GM19324 (cell line): ENCODE results near the gene CCDC85C.
A peak's percentile ranks its signal among the peaks of the same experiment; 100 is the strongest.

Source experiments
- ATAC-seq: cut with Tn5 transposase; IDR thresholded peaks from one replicate; pipeline ENCODE4 v1.9.1; 2021; ENCODE audit warnings: mild to moderate bottlenecking, moderate library complexity; ENCODE audit not compliant: unreplicated experiment, low FRiP score

Gene CCDC85C

GRCh38 chr14:99497341-99497740, 106.7 kb downstream of the CCDC85C start:
- no peak for ATAC-seq

DNA sequence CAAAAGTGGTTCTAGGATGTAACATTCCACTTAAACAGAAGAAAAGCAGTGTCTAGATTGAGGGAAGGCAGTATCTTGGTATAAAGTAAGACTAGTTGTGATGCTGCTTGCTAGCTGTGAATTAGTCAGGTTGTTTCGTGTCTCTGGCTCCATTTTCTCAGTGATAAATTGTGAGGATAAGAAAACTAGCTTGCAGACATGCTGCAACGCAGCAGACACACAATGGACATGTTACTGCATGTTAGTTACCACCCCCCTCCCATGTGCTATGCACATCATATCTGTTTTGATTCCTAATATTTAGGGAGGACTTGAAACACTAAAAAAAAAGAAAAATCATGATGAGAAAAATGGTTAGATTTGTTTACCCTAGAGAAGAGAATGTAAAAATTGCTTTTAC, 119.9 kb downstream of the CCDC85C start:
- no peak for ATAC-seq

DNA sequence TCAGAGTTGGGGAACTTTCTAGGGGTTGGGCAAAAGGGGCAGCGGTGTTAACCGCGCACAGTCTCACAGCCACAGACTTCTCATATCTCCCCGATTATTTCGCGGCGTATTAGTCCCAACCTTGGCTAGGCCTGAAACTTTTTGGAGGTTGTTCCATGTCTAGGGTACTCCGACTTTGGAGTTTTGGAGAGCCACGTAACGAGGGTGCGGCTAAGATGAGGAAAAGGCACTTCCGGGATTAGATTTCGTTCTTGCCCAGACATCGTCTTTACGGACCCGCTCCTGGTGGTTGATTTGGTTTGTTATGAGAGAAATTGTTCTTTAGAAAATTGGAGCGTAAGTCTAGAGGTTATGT, 122.3 kb downstream of the CCDC85C start:
- no peak for ATAC-seq

DNA sequence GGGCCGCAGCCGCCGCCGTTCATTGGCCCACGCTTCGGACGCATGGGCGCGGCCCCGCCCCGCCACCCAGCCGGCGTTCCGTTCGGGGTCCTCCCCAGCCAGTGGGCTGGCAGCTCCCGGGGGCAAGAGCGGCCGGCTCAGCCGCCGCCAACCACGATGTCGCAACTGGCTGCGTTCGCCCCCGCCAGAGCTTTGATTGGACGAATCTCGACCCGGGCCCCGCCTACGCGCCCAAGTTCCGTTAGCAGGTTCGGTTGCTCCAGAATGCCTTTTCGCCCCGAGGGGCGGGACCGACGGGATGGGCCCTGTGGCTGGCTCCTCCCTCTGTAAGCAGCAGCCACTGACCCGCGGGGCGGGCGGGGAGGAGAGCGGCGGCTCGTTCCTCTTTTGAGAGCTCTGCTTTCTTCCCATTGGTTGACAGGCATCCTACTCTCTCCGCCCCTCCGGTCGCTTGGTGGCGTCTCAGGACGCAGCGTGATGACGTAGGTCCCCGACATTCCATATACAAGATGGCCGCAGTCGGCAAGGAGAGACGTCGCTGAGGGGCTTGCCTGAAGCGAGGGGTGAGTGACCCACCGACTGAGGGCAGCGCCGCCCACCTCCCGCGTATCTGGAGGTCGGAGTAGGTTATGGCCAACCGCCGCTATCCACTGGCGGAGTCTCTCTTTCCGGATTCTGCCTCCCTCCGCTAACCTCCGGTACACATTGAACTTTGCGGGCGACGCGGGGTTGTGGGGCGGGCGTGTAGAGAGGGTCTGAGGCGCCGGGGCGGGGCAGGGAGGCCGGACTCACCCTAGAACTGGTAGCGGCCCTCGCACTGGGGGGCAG, 122.9 kb downstream of the CCDC85C start, which contains the start of gene CCNK:
CCNK (plus strand) TSS at position 493 of the 828 bp plus-strand sequence. CDS start 11,269 bp downstream, outside the sequence.
- ATAC-seq, result peak; percentile 91

DNA sequence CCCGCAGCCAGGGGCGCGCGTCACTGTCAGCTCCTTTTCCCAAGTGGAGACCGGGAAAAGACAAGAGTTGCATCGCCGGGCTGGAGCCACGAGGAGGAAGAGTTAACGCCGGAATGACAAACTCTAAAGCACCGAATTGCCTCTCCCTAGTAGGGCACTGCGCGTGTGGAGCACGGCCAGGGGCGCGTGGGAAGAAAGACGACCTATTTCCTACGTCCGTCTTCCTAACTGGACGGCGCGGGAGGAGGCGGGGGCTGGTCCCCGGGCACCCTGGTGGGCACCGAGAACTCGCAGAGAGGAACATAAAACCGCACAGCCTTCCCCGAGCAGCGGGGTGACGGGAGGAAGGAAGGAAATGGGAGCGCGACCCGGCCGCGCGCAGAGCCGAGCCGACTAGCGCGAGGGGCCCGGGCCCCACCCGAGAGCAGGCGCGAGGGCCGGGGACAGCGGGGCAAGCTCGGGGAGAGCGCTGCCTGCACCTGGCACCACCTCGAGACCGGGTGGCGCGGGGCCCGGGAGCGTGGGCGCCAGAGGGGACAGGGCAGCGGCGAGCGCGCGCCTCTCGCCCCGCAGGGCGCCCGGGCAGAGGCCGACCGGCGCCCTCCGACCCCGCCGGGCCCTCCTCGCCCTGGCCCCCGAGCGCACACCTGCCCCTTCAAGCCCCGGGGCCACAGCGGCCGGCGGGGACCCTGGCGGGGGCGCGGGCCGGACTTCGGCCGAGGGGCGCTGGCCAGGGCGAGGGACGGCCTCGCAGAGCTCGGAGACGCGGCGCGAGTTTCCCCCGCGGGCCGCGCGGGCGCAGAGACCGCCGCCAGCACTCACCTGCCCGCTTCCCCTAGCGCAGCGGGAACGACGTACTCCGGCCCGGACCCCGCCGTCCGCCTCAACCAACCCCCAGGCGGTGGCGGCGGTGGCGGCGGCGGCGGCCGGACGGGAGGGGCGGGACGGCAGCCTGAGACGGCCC, 123.8 kb downstream of the CCDC85C start, which contains the start of gene SETD3:
SETD3 (minus strand) TSS at position 954 of the 964 bp plus-strand sequence. CDS start 15,054 bp downstream, outside the sequence.
- peak; percentile 5 for ATAC-seq

DNA sequence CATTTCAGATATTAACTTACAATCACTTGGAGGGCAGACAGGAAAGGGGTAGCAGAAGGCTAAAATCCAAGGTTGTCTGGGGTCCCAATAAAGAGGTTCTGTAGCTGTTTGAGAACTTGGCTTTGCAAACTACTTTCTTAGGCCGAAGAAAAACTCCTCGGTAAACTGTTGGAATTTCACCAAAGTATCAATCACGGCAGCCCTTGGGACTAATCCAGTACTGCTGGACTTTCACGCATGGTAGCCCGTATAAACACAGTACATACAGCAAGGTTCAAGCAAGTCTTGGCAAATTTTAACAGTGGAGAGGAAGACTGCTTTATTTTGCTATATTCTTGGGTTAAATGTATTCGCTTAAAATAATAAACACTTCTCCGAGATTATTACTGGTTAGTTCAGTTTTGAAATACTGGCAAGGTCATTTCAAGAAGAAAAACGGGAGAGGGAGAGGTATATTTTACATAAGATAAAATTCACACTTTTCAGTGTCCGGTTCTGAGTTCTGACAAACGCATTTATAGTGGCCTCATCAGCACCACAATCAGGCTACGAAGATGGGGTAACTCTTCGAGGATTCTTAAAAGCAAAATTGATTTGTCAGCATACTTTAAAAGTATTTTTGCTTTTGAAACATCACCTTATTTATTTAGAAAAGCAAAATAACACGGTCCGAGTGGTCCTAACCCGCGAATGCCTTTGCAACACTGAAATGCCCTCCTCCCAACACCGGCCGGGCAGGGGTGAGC, 124.7 kb downstream of the CCDC85C start:
- no peak for ATAC-seq

- no peak for ATAC-seq
Measured at GRCh38 chr14:99478128-99478527, 125.9 kb downstream of the CCDC85C start.

DNA sequence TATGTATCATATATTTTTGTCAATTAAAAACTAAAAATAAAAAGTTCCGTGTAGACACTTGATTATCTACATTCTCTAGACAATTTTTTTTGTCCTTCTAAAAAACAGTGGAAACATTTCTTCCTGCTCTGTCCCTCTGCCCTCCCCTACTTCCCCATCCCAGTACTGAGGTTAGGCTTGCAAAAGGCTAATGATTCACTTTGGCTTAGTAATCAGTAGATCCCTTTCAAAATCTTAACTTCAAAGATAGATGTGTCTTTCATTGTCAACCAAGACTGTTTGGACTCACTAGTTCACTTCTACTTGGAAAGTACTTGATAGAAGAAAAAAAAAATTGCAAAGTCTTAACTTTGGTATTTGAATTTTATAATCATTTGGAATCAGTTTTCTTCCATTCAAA, 127.1 kb downstream of the CCDC85C start:
- ATAC-seq, result no peak

GRCh38 chr14:99475660-99476059, 128.3 kb downstream of the CCDC85C start:
- ATAC-seq, result no peak

DNA sequence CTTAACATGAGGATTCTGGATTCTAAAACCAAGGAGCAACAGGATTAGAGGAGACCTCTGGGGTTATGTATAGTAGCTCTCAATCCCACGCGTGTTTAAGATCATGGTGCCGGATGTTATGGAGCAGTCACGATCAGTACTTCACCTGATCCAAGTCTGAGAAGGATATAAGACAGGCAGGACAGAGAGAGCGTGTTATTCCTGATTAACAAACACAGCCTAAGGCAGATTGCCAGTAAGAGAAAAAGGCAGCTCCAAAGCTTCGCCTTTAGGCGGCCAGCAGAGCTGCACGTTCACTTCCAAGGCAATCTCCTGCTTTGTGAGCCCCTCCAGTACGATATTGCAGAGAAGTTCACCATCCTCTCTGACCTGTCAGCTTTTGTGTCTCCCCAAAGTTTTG, 128.8 kb downstream of the CCDC85C start:
- ATAC-seq, result no peak

- no peak for ATAC-seq
Measured at GRCh38 chr14:99473458-99473857, 130.5 kb downstream of the CCDC85C start.

DNA sequence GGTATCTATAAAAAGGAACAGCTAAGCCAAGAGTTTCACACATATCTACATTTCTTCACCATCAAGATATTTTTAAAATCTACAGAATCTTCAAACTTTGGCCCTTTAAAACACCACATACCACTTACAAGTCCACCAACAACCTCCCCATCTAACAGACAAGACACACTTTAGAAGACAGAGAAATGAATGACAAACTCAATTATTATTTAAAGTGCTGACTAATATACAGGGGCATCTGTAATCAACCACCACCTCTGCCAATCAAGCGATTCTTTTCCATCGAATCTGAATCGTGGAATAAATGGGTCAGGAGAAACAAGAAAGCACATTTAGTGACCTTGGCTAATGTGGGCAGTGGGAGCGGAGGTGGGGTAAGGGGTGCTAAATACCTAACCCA, 131.1 kb downstream of the CCDC85C start:
- ATAC-seq, result no peak

DNA sequence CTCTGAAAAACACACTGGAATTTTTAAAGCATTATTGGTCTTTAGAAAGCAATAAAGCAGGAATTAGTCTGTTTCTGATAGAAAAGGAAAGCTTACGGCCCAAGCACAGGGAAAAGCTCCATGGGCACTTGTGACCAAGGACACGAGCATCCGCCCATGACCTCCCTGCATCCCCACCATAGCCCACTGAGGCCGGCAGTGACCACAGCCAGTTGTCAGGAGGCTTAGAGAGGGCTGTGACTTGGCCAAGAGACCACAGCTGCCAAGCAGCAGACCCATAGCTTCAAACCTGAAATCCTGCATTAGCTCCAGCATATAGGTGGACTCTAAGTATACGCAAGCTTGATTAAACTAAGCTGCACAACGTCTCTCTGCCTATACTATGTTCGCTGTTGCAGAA, 132.3 kb downstream of the CCDC85C start:
- no peak for ATAC-seq

DNA sequence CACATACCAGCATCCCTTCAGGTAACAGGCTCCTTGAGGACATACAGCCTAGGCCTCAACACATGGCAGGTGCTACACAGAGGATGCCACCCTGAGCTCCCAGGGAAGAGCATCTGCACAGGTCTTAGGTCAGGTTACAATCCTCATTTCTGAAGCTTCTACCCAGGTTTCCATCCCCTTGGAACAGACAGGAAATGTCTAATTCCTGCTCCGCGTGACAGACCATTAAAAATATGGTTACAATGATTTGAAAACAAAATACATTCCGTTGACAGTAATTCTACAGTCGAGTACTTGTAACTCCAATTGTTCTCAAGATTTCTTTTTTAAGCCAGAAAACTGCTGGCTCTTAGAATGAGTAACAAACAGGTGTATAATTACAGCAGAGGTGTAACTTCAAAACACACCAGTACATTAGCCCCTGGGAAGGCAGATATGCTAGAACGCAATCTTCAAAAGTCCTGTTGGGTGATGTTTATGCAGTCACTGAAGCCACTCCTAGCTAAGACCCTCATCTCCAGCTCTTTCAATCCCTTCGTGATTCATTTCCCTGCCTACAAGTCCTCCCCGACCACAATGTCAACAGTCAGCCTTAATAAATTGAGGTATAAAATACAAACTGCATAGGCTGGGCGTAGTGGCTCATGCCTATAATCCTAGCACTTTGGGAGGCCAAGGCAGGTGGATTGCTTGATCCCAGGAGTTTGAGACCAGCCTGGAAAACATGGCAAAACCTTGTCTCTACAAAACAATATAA, 135.0 kb downstream of the CCDC85C start:
- no peak for ATAC-seq

DNA sequence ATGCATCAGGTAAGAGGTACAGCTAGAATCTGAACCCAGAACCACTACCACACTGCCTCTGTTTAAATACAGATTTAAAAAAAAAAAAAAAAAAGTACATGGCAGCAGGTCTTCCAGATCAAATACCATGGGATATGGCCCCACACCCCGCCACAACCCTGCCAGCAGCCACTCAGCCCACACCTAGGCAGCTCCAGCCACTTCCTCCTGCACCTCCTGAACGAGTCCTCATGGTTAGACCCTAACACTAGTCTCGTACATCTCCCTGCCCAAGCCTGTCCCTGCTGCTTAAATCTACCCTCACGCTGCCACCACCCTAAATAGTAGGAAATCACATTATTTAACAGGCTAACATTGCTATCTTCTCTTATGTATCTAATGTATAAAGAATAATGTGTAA, 135.9 kb downstream of the CCDC85C start:
- ATAC-seq, result no peak

DNA sequence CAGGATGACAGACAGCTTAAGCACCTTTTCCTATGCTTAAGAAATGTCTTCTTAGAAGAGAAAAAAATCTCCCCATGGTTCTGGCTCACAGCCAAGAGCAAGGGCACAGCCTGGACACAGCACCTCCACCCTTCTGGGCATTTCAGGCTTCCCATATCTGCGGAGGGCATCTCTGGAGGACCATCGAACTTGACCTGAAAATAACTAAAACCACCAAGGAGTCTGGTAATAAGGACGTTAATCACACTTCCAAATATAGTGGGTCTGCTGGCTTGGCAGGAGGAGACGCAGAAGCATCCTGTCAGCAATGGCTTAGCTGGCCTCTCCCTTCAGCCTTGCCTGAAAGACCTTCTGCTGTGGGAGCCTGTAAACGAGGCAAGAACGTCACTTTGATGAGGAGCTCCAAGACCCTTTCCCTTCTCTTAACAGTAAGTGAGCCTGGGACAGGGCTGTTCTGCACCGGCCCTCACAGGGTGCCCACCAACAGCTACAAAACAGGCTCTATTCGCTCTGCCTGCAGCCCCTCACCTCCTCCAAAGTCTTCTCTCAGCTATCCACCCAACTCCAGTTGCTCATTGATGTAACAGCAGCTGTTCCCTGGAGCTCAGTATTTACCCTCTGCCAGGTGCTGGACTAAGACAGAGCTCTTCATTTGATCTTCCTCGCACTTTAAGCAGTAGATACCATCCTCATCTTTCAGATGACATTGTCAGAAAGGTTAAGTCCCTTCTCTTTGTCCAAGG, 136.5 kb downstream of the CCDC85C start:
- no peak for ATAC-seq

DNA sequence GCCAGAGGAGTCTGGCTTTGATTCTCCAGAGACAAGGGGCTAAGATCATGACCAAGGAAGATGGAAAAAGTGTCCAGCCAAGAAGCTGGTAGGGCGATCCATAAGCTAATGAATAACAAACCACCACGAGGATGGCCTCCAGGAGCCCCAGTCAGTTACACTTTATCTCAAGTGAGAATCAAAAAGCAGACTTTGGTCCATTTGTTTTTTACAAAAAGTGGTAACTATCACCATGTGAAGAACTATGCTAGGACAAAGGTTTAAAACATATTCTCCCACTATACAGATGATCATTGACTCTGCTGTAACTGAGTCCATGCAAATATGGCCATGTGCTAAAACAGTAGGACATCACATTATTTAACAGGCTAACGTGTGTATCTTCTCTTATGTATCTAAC, 137.2 kb downstream of the CCDC85C start:
- no peak for ATAC-seq

DNA sequence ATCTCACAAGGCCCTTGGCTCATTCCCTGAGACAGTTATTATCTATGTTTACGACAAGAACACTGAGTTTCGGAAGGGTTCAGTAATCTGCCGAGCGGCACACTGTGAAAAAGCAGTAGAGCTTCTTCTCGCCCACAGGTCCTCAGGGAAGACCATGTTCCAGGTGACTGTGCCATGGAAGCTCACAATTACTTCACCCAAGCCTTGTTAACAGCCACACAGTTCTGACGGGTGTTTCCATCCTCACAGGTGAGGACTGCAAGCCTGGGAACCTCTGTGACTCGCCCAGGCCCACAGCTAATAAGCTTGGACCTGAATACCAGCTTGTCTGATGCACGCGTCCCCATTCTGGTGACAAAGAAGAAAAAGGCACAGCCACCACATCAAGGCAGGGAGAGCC, 138.7 kb downstream of the CCDC85C start:
- no peak for ATAC-seq

DNA sequence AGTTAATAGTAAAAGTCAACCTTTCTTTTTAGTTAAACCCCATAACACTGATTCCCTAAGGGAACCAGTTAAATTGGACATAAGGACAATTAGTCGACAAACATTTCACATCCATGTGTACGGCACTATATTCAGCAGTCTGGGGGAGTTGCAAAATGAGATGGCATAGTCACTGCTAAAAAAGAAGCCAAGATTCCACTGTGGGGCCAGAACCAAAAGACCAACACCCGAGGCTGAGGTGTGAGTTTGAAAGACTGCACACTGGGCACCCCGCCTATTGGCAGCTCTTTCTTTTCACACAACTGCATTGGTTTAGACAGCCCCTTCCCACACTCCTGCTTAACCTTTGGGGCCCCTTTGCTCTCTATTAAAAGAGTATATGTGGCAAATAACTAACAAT, 140.0 kb downstream of the CCDC85C start:
- ATAC-seq, result no peak
